Loucy (cell line): ENCODE results near the gene PANX2.

Experiments
- CTCF ChIP-seq: fragments of 200-600 bp; sonication (generic); conservative IDR thresholded peaks from 2 replicates; pipeline ENCODE4 v1.5.1; 2014; ENCODE audit warnings: mild to moderate bottlenecking, antibody characterized with exemption, low read length
- EZH2phosphoT487 ChIP-seq: fragments of 200-600 bp; IDR thresholded peaks from 2 replicates; pipeline ENCODE4 v1.6.1; 2018; ENCODE audit warnings: antibody characterized with exemption, mild to moderate bottlenecking, moderate library complexity, borderline replicate concordance

- no peak for TF ChIP-seq CTCF
- no peak for TF ChIP-seq EZH2phosphoT487
Observed at GRCh38 chr22:50227579-50228215, 57.2 kb downstream of the PANX2 start.
